ENCODE measurements around the gene HYAL3. TPM values are rescaled to one million over a fixed set of nuclear protein-coding genes. Genes with fewer than 3 reads are reported as not detected.

HYAL3 gene
- total RNA-seq, 1 donor from 2014 or later, result not detected

- Histone ChIP-seq H3K4me1 (peaks cover 12 to 37% of the 10 kb centered on the region in 2 donors), H3K4me3 (no peak overlapping the region), H3K27me3 (no peaks in the 10 kb centered on the region), H3K9me3 (no peaks in the 10 kb centered on the region), H3K36me3 (peaks cover 0 to 22% of the 10 kb centered on the region in 2 donors), H3K27ac (peak overlapping the region; percentile 92 to 93)
- DNase-seq (ENCODE audit: low spot score in 2 of 2), result peak in 1 of 2 donors; percentile 67
- intact Hi-C loops (cut with DNase I), result no loop called here
- no peak for TF ChIP-seq CTCF (IDR thresholded peaks at IDR 0.05)
These were observed 23.9 kb upstream of the HYAL3 start for GRCh38 chr3:50323092-50323600.

- Histone ChIP-seq H3K36me3 (peaks cover 0 to 25% of the 10 kb centered on the region in 2 donors), H3K4me3 (peak within 1 kb of the TSS; percentile 66 to 81), H3K27me3 (no peaks in the 10 kb centered on the region), H3K4me1 (peaks cover 12 to 36% of the 10 kb centered on the region in 2 donors), H3K27ac (peak within 1 kb of the TSS; percentile 92 to 93), H3K9me3 (no peaks in the 10 kb centered on the region)
- DNase-seq (ENCODE audit: low spot score in 2 of 2), result peak in 1 of 2 donors; percentile 70
- intact Hi-C loops (cut with DNase I), result no loop called here
- no peak for TF ChIP-seq CTCF (IDR thresholded peaks at IDR 0.05)
These were observed 23.3 kb upstream of the HYAL3 start, which contains the start of gene HYAL2 for GRCh38 chr3:50322386-50323091. HYAL2 (minus strand) TSS chr3:50322745; CDS start chr3:50320489, 2,256 bp downstream.

- Histone ChIP-seq H3K27ac (peak overlapping the region; percentile 92 to 93), H3K27me3 (no peaks in the 10 kb centered on the region), H3K4me1 (peaks cover 10 to 31% of the 10 kb centered on the region in 2 donors), H3K9me3 (no peaks in the 10 kb centered on the region), H3K4me3 (peak overlapping the region; percentile 66 to 81), H3K36me3 (peaks cover 0 to 26% of the 10 kb centered on the region in 2 donors)
- TF ChIP-seq CTCF (IDR thresholded peaks at IDR 0.05), result no peak
- no peak for DNase-seq (ENCODE audit: low spot score in 2 of 2)
- intact Hi-C loops (cut with DNase I), result no loop called here
These were observed 22.8 kb upstream of the HYAL3 start for GRCh38 chr3:50322115-50322385.

GRCh38 chr3:50321336-50322114 is 22.3 kb upstream of the HYAL3 start:
- H3K4me3 ChIP-seq, result peak overlapping the region; percentile 66 to 81
- TF ChIP-seq CTCF (IDR thresholded peaks at IDR 0.05), result peak; percentile 26 to 63 (median 44)
- DNase-seq (ENCODE audit: low spot score in 2 of 2), result peak in 1 of 2 donors; percentile 94
- no peaks in the 10 kb centered on the region for H3K9me3 ChIP-seq
- H3K27ac ChIP-seq, result peak overlapping the region; percentile 92 to 93
- no peaks in the 10 kb centered on the region for H3K27me3 ChIP-seq
- intact Hi-C loops (cut with DNase I), result loop anchor here (1.0 kb wide), 1 partner anchor 22 kb away; the partner anchor contains the start of genes HYAL3 and NAA80
- H3K4me1 ChIP-seq, result peaks cover 8 to 28% of the 10 kb centered on the region in 2 donors
- H3K36me3 ChIP-seq, result peaks cover 0 to 31% of the 10 kb centered on the region in 2 donors

GRCh38 chr3:50320853-50321335 is 21.7 kb upstream of the HYAL3 start:
- intact Hi-C loops (cut with DNase I), result loop anchor here (1.0 kb wide), 1 partner anchor 22 kb away; the partner anchor contains the start of genes HYAL3 and NAA80
- peak in 1 of 2 donors; percentile 86 for DNase-seq (ENCODE audit: low spot score in 2 of 2)
- TF ChIP-seq CTCF (IDR thresholded peaks at IDR 0.05), result peak in 1 of 3 experiments; percentile 5
- H3K9me3 ChIP-seq, result no peaks in the 10 kb centered on the region
- peaks cover 0 to 31% of the 10 kb centered on the region in 2 donors for H3K36me3 ChIP-seq
- H3K27me3 ChIP-seq, result no peaks in the 10 kb centered on the region
- peak overlapping the region; percentile 66 to 81 for H3K4me3 ChIP-seq
- H3K27ac ChIP-seq, result peak overlapping the region; percentile 92 to 93
- peaks cover 8 to 28% of the 10 kb centered on the region in 2 donors for H3K4me1 ChIP-seq
